GM19467 (cell line): ENCODE measurements around the gene FOXD2.

Source experiments
- ATAC-seq: cut with Tn5 transposase; IDR thresholded peaks from one replicate; pipeline ENCODE4 v1.9.1; 2021; ENCODE audit warnings: mild to moderate bottlenecking, moderate library complexity; ENCODE audit not compliant: unreplicated experiment

Gene FOXD2

GRCh38 chr1:47459253-47459788 lies 21.5 kb downstream of the FOXD2 start:
- no peak for ATAC-seq

GRCh38 chr1:47460040-47460439 lies 22.2 kb downstream of the FOXD2 start:
- no peak for ATAC-seq

- no peak for ATAC-seq
These were observed 22.6 kb downstream of the FOXD2 start for GRCh38 chr1:47460456-47460855.

- no peak for ATAC-seq
These were observed 27.8 kb downstream of the FOXD2 start for GRCh38 chr1:47465605-47466004.

- no peak for ATAC-seq
These were observed 31.0 kb downstream of the FOXD2 start for GRCh38 chr1:47468709-47469389.

- no peak for ATAC-seq
These were observed 31.5 kb downstream of the FOXD2 start for GRCh38 chr1:47469390-47469759.

GRCh38 chr1:47469910-47470309 lies 32.1 kb downstream of the FOXD2 start:
- ATAC-seq: no peak

GRCh38 chr1:47471163-47471562 lies 33.3 kb downstream of the FOXD2 start:
- no peak for ATAC-seq

GRCh38 chr1:47474278-47475193 lies 36.7 kb downstream of the FOXD2 start:
- ATAC-seq: no peak

GRCh38 chr1:47477595-47478080 lies 39.8 kb downstream of the FOXD2 start:
- no peak for ATAC-seq

GRCh38 chr1:47478090-47478489 lies 40.2 kb downstream of the FOXD2 start:
- ATAC-seq: no peak

- ATAC-seq: no peak
These were observed 41.8 kb downstream of the FOXD2 start for GRCh38 chr1:47479664-47480063.

- ATAC-seq: no peak
These were observed 44.1 kb downstream of the FOXD2 start for GRCh38 chr1:47481936-47482335.

GRCh38 chr1:47482786-47483185 lies 44.9 kb downstream of the FOXD2 start:
- no peak for ATAC-seq

GRCh38 chr1:47483651-47484050 lies 45.8 kb downstream of the FOXD2 start:
- ATAC-seq: no peak

- no peak for ATAC-seq
These were observed 48.0 kb downstream of the FOXD2 start for GRCh38 chr1:47485817-47486216.

- no peak for ATAC-seq
These were observed 49.5 kb downstream of the FOXD2 start for GRCh38 chr1:47487332-47487731.

- ATAC-seq: no peak
These were observed 50.1 kb downstream of the FOXD2 start for GRCh38 chr1:47487850-47488450.
